IMR-90 (cell line): ENCODE measurements around the gene CRY2. TPM values are rescaled to one million over a fixed set of nuclear protein-coding genes. Genes with fewer than 3 reads are reported as not detected.

ENCODE experiments used
- ATAC-seq: fragments of 200-7000 bp; cut with Tn5 transposase; 2 replicates; pipeline ENCODE4 v1.9.1; 2020; ENCODE audit warnings: low read depth, mild to moderate bottlenecking, moderate library complexity
- BruUV-seq: library from RNA; stranded (reverse); fragments of 400-500 nt; replicated peaks from 2 replicates; lab custom pipeline; 2021; lab: Mats Ljungman, UMichigan
- CTCF ChIA-PET: fragments of 300-600 bp; formaldehyde crosslinking; extraction: SDS; loops from one replicate; lab custom pipeline; 2021; ENCODE audit warnings: antibody characterized with exemption; lab: Yijun Ruan, JAX
- POLR2A ChIA-PET: fragments of 300-600 bp; sonication (Branson Sonifier 250); formaldehyde crosslinking; loops from one replicate; lab custom pipeline; 2022; ENCODE audit warnings: antibody characterized with exemption; ENCODE audit not compliant: unreplicated experiment; lab: Charles Lee
- DNase-seq: peaks from one replicate; pipeline ENCODE4 v3.0.0; 2013
- H2AFZ ChIP-seq: replicated peaks from 2 replicates; pipeline ENCODE3; 2013; ENCODE audit warnings: low read length, mild to moderate bottlenecking; ENCODE audit not compliant: poor library complexity
- H2AK5ac ChIP-seq: 2 replicates; pipeline ENCODE4 v1.6.1; 2013; ENCODE audit warnings: low read depth, low read length, inconsistent platforms
- H2AK9ac ChIP-seq: replicated peaks from 2 replicates; pipeline ENCODE3; 2013; ENCODE audit warnings: mild to moderate bottlenecking, low read depth, low read length, moderate library complexity; ENCODE audit not compliant: poor library complexity
- H2BK120ac ChIP-seq: 2 replicates; pipeline ENCODE4 v1.6.1; 2013; ENCODE audit warnings: low read depth, low read length, inconsistent platforms
- H2BK15ac ChIP-seq: 3 replicates; pipeline ENCODE4 v1.6.1; 2013; ENCODE audit warnings: low read depth, low read length, inconsistent platforms
- H2BK20ac ChIP-seq: 2 replicates; pipeline ENCODE4 v1.6.1; 2013; ENCODE audit warnings: low read depth, mild to moderate bottlenecking, inconsistent platforms, low read length, moderate library complexity
- H2BK5ac ChIP-seq: 2 replicates; pipeline ENCODE4 v1.6.1; 2013; ENCODE audit warnings: mild to moderate bottlenecking, low read depth, low read length, inconsistent platforms; ENCODE audit not compliant: poor library complexity, severe bottlenecking
- H3K14ac ChIP-seq: replicated peaks from 2 replicates; pipeline ENCODE4 v1.6.1; 2013; ENCODE audit warnings: low read depth, low read length, inconsistent platforms
- H3K18ac ChIP-seq: 2 replicates; pipeline ENCODE4 v1.6.1; 2013; ENCODE audit warnings: low read depth, low read length, control low read depth
- H3K23ac ChIP-seq: 2 replicates; pipeline ENCODE4 v1.6.1; 2013; ENCODE audit warnings: low read depth, low read length, inconsistent platforms
- H3K27ac ChIP-seq: 2 replicates; pipeline ENCODE4 v1.5.1; 2013; ENCODE audit warnings: mild to moderate bottlenecking, control low read depth, low read length; ENCODE audit not compliant: insufficient read depth
- H3K27me3 ChIP-seq: 2 replicates; pipeline ENCODE4 v1.6.1; 2013; ENCODE audit warnings: low read length; ENCODE audit not compliant: control insufficient read depth, insufficient read depth
- H3K36me3 ChIP-seq: 2 replicates; pipeline ENCODE4 v1.6.1; 2013; ENCODE audit warnings: low read length, mixed read lengths; ENCODE audit not compliant: control insufficient read depth, insufficient read depth
- H3K4ac ChIP-seq: 2 replicates; pipeline ENCODE4 v1.6.1; 2013; ENCODE audit warnings: low read depth, low read length, inconsistent platforms
- H3K4me1 ChIP-seq: 2 replicates; pipeline ENCODE4 v1.6.1; 2013; ENCODE audit warnings: low read length, mixed read lengths; ENCODE audit not compliant: control insufficient read depth, insufficient read depth
- H3K4me2 ChIP-seq: 2 replicates; pipeline ENCODE4 v1.6.1; 2013; ENCODE audit warnings: low read depth, mild to moderate bottlenecking, control low read depth, low read length, moderate library complexity
- H3K4me3 ChIP-seq: 2 replicates; pipeline ENCODE4 v1.5.1; 2013; ENCODE audit warnings: low read depth, mild to moderate bottlenecking, control low read depth, low read length, moderate library complexity; ENCODE audit not compliant: insufficient read depth
- H3K56ac ChIP-seq: 2 replicates; pipeline ENCODE4 v1.6.1; 2013; ENCODE audit warnings: low read length, inconsistent platforms; ENCODE audit not compliant: insufficient read depth; ENCODE audit errors: extremely low read depth
- H3K79me1 ChIP-seq, 2 experiments: 2 replicates each; pipeline ENCODE4 v1.6.1; 2013; ENCODE audit warnings: low read length in 2 of 2, inconsistent platforms in 1 of 2, low read depth in 1 of 2
- H3K9ac ChIP-seq: 2 replicates; pipeline ENCODE4 v1.6.1; 2013; ENCODE audit warnings: low read depth, low read length, control low read depth
- H3K9me1 ChIP-seq: 2 replicates; pipeline ENCODE4 v1.6.1; 2013; ENCODE audit warnings: low read length, inconsistent platforms; ENCODE audit not compliant: insufficient read depth
- H3K9me3 ChIP-seq: 2 replicates; pipeline ENCODE4 v1.6.1; 2013; ENCODE audit warnings: low read length; ENCODE audit not compliant: control insufficient read depth, insufficient read depth
- H4K20me1 ChIP-seq: 2 replicates; pipeline ENCODE4 v1.6.1; 2013; ENCODE audit warnings: low read length, inconsistent platforms; ENCODE audit not compliant: insufficient read depth
- H4K5ac ChIP-seq: 2 replicates; pipeline ENCODE4 v1.6.1; 2013; ENCODE audit warnings: mild to moderate bottlenecking, low read depth, low read length, control low read depth
- H4K8ac ChIP-seq, 2 experiments: 2 replicates each; pipeline ENCODE4 v1.6.1; 2013; ENCODE audit warnings: low read depth in 2 of 2, low read length in 2 of 2, control low read depth in 1 of 2, inconsistent platforms in 1 of 2
- H4K91ac ChIP-seq: 2 replicates; pipeline ENCODE4 v1.6.1; 2013; ENCODE audit warnings: low read depth, low read length, inconsistent platforms; ENCODE audit not compliant: insufficient read depth
- BHLHE40 ChIP-seq: fragments of 150-350 bp; IDR thresholded peaks from 2 replicates; pipeline ENCODE4 v1.6.1; 2016; ENCODE audit warnings: mild to moderate bottlenecking, low read depth, low read length
- CHD1 ChIP-seq: IDR thresholded peaks from 2 replicates; pipeline ENCODE4 v1.6.1; 2012; ENCODE audit warnings: low read depth, low read length, improper control_type of control experiment
- MXI1 ChIP-seq: IDR thresholded peaks from 2 replicates; pipeline ENCODE4 v1.6.1; 2012; ENCODE audit warnings: low read depth, mild to moderate bottlenecking, low read length, moderate library complexity, borderline replicate concordance
- POLR2A ChIP-seq: IDR thresholded peaks from 2 replicates; pipeline ENCODE4 v1.6.1; 2012; ENCODE audit warnings: mild to moderate bottlenecking, low read depth, low read length
- RAD21 ChIP-seq: IDR thresholded peaks from 2 replicates; pipeline ENCODE4 v1.6.1; 2012; ENCODE audit warnings: low read length, improper control_type of control experiment
- RCOR1 ChIP-seq: IDR thresholded peaks from 2 replicates; pipeline ENCODE4 v1.6.1; 2012; ENCODE audit warnings: mild to moderate bottlenecking, low read length, improper control_type of control experiment; ENCODE audit not compliant: insufficient replicate concordance
- RFX5 ChIP-seq: IDR thresholded peaks from 2 replicates; pipeline ENCODE4 v1.8.0; 2012; ENCODE audit warnings: low read depth, mild to moderate bottlenecking, low read length, moderate library complexity
- WGBS, 2 experiments: methylation state at CpG; one replicate each; pipeline versions ENCODE4 v1.1.5 to v1.1.7; 2013; ENCODE audit warnings: missing lambda C conversion rate in 2 of 2; ENCODE audit not compliant: insufficient read length in 1 of 2; ENCODE audit errors: extremely low coverage in 2 of 2; 5-methylcytosine and 5-hydroxymethylcytosine counted together
- dilution Hi-C: fragments of 300-500 bp; cut with HindIII; formaldehyde crosslinking; loops from one replicate; pipeline ENCODE4 v1.14.3; 2018; ENCODE audit warnings: low sequenced_read_pairs; ENCODE audit not compliant: unreplicated experiment
- in situ Hi-C: fragments of 300-500 bp; cut with MboI; formaldehyde crosslinking; loops from 3 replicates; pipeline ENCODE4 v1.14.3; 2019; ENCODE audit warnings: low sequenced_read_pairs, inconsistent platforms, mixed read lengths
- intact Hi-C: fragments of 100-400 bp; cut with micrococcal nuclease; formaldehyde crosslinking; loops from 2 replicates; pipeline ENCODE4 v1.10.0; 2022
- polyA plus RNA-seq, 3 experiments: library from polyadenylated mRNA; depleted of rRNA; stranded (reverse); fragments of >200 nt; gene quantifications; 2 replicates each; pipeline ENCODE4 v1.2.3, GENCODE V29; 2012; ENCODE audit warnings: low replicate concordance in 1 of 3
- total RNA-seq: library from RNA; depleted of rRNA; stranded (reverse); fragments of >200 nt; gene quantifications from 2 replicates; pipeline ENCODE4 v1.2.3, GENCODE V29; 2012
- TF ChIP-seq, protein P1 (sequence below): conservative IDR thresholded peaks from 2 replicates; pipeline ENCODE4 v1.5.1; 2012; ENCODE audit warnings: mild to moderate bottlenecking, low read depth, low read length, improper control_type of control experiment
- TF ChIP-seq, protein P2 (sequence below): fragments of 150-350 bp; IDR thresholded peaks from 2 replicates; pipeline ENCODE4 v1.6.1; 2017; ENCODE audit warnings: mild to moderate bottlenecking, antibody characterized with exemption, low read length, low read depth
- TF ChIP-seq, protein P3 (sequence below): fragments of 150-350 bp; IDR thresholded peaks from 2 replicates; pipeline ENCODE4 v1.6.1; 2016; ENCODE audit warnings: low read depth, mild to moderate bottlenecking, low read length, moderate library complexity, borderline replicate concordance

CRY2 gene
- total and polyA plus RNA-seq, 2 of the 4 experiments (the other 2 are of a cell fraction), result 12.2 to 13.1 TPM

DNA sequence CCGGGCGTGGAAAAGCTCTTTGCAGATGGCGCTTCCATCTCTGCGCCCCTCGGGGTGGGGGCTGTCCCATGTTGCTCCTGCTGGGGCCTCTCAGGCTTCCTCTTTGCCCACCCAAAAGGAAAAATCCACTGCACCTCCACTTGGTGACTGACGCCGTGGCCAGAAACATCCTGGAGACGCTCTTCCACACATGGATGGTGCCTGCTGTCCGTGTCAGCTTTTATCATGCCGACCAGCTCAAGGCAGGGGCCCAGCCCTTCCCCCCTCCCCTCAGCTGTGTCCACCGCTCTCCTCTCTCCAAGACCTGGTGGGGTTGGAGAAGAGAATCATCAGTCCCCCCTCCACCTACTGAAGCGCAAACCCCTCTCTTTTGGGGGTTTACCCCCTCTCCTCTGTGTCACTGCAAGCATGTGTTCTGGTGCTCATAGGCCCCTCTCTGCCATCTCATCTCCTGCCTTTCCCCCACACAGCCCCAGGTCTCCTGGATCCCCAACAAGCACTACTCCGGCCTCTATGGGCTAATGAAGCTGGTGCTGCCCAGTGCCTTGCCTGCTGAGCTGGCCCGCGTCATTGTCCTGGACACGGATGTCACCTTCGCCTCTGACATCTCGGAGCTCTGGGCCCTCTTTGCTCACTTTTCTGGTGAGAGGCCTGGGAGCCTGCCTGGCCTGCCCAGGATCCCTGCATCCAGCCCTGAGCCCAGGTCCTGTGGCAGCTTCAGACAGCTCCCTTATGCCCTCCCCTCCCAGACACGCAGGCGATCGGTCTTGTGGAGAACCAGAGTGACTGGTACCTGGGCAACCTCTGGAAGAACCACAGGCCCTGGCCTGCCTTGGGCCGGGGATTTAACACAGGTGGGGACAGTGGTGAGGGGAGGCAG is 77.0 kb downstream of the CRY2 start:
- H4K91ac ChIP-seq, result no peak overlapping the region
- no TSS peak for BruUV-seq
- no peak overlapping the region for H3K18ac ChIP-seq
- no peak overlapping the region for H4K5ac ChIP-seq
- DNase-seq (no peak), ATAC-seq (no peak)
- H4K8ac ChIP-seq, result no peak overlapping the region
- no peaks in the 10 kb centered on the region for H3K79me1 ChIP-seq
- no peak overlapping the region for H2BK15ac ChIP-seq
- H3K14ac ChIP-seq, result no peak overlapping the region
- in situ Hi-C loops, result no loop called here
- 0 out of 2 replicates have a peak, but pooled peaks cover 1% of the 10 kb centered on the region for H3K9me1 ChIP-seq
- TF ChIP-seq MXI1 (no peak), RAD21 (no peak), RCOR1 (no peak), POLR2A (no peak), CHD1 (no peak), RFX5 (no peak), BHLHE40 (no peak)
- TF ChIP-seq, protein P1, sequence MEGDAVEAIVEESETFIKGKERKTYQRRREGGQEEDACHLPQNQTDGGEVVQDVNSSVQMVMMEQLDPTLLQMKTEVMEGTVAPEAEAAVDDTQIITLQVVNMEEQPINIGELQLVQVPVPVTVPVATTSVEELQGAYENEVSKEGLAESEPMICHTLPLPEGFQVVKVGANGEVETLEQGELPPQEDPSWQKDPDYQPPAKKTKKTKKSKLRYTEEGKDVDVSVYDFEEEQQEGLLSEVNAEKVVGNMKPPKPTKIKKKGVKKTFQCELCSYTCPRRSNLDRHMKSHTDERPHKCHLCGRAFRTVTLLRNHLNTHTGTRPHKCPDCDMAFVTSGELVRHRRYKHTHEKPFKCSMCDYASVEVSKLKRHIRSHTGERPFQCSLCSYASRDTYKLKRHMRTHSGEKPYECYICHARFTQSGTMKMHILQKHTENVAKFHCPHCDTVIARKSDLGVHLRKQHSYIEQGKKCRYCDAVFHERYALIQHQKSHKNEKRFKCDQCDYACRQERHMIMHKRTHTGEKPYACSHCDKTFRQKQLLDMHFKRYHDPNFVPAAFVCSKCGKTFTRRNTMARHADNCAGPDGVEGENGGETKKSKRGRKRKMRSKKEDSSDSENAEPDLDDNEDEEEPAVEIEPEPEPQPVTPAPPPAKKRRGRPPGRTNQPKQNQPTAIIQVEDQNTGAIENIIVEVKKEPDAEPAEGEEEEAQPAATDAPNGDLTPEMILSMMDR, result no peak
- TF ChIP-seq, protein P2, sequence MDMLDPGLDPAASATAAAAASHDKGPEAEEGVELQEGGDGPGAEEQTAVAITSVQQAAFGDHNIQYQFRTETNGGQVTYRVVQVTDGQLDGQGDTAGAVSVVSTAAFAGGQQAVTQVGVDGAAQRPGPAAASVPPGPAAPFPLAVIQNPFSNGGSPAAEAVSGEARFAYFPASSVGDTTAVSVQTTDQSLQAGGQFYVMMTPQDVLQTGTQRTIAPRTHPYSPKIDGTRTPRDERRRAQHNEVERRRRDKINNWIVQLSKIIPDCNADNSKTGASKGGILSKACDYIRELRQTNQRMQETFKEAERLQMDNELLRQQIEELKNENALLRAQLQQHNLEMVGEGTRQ, result no peak
- TF ChIP-seq, protein P3, sequence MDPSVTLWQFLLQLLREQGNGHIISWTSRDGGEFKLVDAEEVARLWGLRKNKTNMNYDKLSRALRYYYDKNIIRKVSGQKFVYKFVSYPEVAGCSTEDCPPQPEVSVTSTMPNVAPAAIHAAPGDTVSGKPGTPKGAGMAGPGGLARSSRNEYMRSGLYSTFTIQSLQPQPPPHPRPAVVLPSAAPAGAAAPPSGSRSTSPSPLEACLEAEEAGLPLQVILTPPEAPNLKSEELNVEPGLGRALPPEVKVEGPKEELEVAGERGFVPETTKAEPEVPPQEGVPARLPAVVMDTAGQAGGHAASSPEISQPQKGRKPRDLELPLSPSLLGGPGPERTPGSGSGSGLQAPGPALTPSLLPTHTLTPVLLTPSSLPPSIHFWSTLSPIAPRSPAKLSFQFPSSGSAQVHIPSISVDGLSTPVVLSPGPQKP, result no peak
- no peak overlapping the region for H2AK9ac ChIP-seq
- H3K4ac ChIP-seq, result no peak overlapping the region
- H3K27me3 ChIP-seq, result peaks cover 47% of the 10 kb centered on the region
- H2BK20ac ChIP-seq, result no peak overlapping the region
- 93% methylated on average over 6 of the region's 22 CpGs; no CpG with 5 or more reads in 1 of the 2 experiments for WGBS, 2 experiments
- ChIA-PET CTCF (interaction anchor here (0.7 kb wide), 1 partner anchor 82 kb away, joined by 3 read pairs; no protein-coding TSS in a partner anchor), POLR2A (no interaction called here)
- no peak overlapping the region for H3K9ac ChIP-seq
- H3K4me2 ChIP-seq, result no peak overlapping the region
- H3K9me3 ChIP-seq, result no peaks in the 10 kb centered on the region
- intact Hi-C loops, result no loop called here
- no peaks in the 10 kb centered on the region for H3K4me1 ChIP-seq
- no peak overlapping the region for H2BK5ac ChIP-seq
- H2AK5ac ChIP-seq, result no peak overlapping the region
- no peak overlapping the region for H2BK120ac ChIP-seq
- no peaks in the 10 kb centered on the region for H3K36me3 ChIP-seq
- no peak overlapping the region for H3K56ac ChIP-seq
- no peak overlapping the region for H2AFZ ChIP-seq
- dilution Hi-C loops, result no loop called here
- H3K23ac ChIP-seq, result no peak overlapping the region
- no peak overlapping the region for H3K27ac ChIP-seq
- no peaks in the 10 kb centered on the region; the same call in none of the 2 replicates for H4K20me1 ChIP-seq
- H3K4me3 ChIP-seq, result no peak overlapping the region
